WI38 (cell line): ENCODE data around the gene SPEM1.
"Not testable (repeated sequence)": the region's sequence is repeated elsewhere in the genome, so short reads cannot be mapped to it uniquely, and the experiment has no call there.

ENCODE experiments used
- H3K4me3 ChIP-seq: 2 replicates; pipeline ENCODE4 v1.5.1; 2011; ENCODE audit warnings: low read depth, mild to moderate bottlenecking, control low read depth, low read length
- TF ChIP-seq, protein P1 (sequence below): IDR thresholded peaks from 2 replicates; pipeline ENCODE4 v1.5.1; 2012; ENCODE audit warnings: low read depth, mild to moderate bottlenecking, control low read depth, low read length

SPEM1 gene

DNA sequence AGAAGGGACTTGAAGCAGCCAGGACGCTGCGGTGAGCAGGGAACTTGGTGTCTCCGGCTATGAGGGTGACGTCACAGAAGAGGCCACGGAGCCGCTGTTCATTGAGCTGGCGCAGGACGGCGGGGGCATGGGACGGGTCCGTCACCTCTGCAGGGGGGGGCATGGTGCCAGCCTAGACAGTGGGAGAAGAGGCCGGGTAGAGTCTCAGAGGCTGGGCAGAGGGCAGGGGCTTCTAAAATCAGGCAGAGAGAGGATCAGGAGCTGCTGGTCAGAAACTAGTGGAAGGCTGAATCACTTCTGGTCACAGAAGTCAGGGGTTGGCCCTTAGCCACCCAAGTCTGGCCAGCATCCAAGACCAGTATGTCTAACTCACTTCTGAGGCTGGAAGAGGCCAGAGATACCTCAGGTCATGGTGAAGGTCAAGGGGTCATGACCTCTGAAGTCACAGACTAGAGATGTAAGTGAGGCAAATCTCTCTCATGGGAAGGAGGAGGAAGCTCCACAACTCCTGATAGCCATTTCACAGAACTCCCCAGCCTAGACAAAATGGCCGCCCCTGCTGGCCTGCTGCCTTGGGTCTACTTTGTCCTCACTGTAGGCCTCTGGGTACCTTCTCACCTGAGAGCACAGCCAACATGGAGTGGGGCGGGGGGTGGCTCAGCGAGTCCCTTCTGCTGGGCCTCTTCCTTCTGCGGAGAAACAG, 46.7 kb downstream of the SPEM1 start:
- no peak overlapping the region for H3K4me3 ChIP-seq
- TF ChIP-seq, protein P1, sequence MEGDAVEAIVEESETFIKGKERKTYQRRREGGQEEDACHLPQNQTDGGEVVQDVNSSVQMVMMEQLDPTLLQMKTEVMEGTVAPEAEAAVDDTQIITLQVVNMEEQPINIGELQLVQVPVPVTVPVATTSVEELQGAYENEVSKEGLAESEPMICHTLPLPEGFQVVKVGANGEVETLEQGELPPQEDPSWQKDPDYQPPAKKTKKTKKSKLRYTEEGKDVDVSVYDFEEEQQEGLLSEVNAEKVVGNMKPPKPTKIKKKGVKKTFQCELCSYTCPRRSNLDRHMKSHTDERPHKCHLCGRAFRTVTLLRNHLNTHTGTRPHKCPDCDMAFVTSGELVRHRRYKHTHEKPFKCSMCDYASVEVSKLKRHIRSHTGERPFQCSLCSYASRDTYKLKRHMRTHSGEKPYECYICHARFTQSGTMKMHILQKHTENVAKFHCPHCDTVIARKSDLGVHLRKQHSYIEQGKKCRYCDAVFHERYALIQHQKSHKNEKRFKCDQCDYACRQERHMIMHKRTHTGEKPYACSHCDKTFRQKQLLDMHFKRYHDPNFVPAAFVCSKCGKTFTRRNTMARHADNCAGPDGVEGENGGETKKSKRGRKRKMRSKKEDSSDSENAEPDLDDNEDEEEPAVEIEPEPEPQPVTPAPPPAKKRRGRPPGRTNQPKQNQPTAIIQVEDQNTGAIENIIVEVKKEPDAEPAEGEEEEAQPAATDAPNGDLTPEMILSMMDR = no peak

DNA sequence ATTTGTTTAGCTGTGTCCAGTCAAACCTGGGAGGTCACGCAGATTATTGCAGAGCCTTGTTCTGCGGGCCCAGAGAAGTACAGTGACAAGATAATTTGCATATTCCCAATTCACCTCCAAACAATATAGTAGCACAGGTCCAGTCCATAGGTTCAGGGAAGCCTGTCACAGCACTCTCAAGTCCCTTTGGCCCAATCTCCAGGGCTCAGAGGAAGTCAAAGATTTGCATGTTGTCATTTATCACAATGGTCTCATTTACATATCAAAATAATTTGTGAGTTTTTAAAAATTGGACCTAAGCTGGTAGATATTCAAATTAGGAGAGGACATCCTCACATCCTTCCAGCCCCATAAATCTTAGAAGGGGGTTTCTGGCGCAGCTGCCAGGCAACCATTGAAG, 47.4 kb downstream of the SPEM1 start:
- H3K4me3 ChIP-seq = no peak overlapping the region
- TF ChIP-seq, protein P1 = no peak

DNA sequence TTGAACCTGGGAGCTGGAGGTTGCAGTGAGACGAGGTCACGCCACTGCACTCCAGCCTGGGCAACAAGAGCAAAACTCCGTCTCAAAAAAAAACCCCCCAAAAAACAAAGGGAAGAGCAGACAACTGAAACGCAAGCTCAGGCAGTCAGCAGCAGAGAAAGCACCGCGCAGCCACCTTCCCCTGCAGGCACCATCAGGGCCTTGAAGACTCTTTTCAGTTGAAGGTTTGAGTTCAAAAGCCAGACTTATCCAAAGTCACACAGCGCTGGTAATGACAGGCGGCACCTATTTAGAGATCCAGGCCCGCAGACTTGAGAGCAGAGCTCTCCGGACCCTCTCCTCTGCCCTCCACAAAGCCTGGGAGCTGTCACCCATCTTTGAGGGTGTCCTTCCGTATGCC, 48.2 kb downstream of the SPEM1 start:
- TF ChIP-seq, protein P1 = no peak
- no peak overlapping the region for H3K4me3 ChIP-seq

DNA sequence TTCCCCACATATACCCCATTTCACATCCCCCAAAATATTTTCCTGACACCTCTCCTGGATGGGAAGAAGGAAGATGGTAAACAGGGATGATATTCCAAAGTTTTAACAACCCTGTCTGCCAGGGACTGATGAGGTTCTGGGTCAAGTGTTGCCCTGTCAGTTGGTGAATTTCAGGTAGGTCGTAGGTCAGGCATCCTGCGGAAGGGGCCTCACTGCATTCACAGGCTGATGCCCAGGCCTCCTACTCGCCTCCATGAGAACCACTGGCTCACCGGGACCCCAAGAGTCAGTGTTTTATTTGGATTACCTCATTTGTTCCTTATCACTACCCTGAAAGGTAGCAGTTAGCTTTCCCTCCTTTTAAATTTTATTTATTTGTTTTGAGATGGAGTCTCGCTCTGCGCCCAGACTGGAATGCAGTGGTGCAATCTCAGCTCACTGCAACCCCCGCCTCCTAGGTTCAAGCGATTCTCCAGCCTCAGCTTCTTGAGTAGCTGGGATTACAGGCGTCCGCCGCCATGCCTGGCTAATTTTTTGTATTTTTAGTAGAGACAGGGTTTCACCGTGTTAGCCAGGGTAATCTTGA, 48.8 kb downstream of the SPEM1 start:
- no peak overlapping the region for H3K4me3 ChIP-seq
- TF ChIP-seq, protein P1 = no peak

DNA sequence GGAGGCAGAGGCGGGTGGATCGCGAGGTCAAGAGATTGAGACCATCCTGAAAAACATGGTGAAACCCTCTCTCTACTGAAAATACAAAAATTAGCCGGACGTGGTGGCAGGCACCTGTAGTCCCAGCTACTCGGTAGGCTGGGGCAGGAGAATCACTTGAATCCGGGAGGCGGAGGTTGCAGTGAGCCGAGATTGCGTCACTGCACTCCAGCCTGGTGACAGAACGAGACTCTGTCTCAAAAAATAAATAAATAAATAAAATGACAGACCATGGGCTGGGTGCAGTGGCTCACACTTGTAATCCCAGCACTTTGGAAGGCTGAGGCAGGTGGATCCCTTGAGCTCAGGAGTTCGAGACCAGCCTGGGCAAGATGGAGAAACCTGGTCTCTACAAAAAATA, 49.7 kb downstream of the SPEM1 start:
- H3K4me3 ChIP-seq = not testable (repeated sequence)

DNA sequence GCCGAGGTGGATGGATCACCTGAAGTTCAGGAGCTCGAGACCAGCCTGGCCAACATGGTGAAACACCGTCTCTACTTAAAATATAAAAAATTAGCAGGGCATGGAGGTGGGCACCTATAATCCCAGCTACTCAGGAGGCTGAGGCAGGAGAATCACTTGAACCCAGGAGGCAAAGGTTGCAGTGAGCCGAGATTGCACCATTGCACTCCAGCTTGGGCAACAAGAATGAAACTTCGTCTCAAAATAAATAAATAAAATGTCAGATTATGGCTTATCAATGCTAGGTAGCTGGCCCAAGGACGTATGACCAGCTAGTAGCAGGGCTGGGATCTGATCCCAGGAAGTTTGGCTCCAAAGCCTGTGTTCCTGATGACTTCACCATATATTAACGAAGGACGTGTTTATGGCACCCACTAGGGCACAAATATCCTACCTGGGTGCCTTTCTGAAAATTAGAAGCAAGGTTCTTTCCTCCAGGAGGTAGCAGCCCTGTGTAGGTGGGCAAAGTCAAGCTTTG, 50.4 kb downstream of the SPEM1 start:
- not testable (repeated sequence) for H3K4me3 ChIP-seq
